Astrocyte (in vitro differentiated cells and primary cell): Measurements from ENCODE around the gene MAPK8IP1. TPM values are rescaled to one million over a fixed set of nuclear protein-coding genes. Genes with fewer than 3 reads are reported as not detected.

Source experiments
- DNase-seq: peaks from one replicate; pipeline ENCODE4 v3.0.0-alpha.2; 2010; ENCODE audit warnings: low read depth
- FAIRE-seq: peaks from 2 replicates; lab custom pipeline; 2011; peaks lifted over from hg19 to GRCh38; lab: Jason Lieb, UNC
- H2AFZ ChIP-seq: 2 replicates; pipeline ENCODE4 v1.6.0; 2012; ENCODE audit warnings: low read depth, low read length, inconsistent platforms
- H3K27ac ChIP-seq: 2 replicates; pipeline ENCODE4 v1.5.1; 2011; ENCODE audit warnings: low read depth, low read length, inconsistent platforms
- H3K27me3 ChIP-seq: 2 replicates; pipeline ENCODE4 v1.6.0; 2011; ENCODE audit warnings: low read length, inconsistent platforms; ENCODE audit not compliant: insufficient read depth
- H3K36me3 ChIP-seq: 2 replicates; pipeline ENCODE4 v1.5.1; 2011; ENCODE audit warnings: low read length, inconsistent platforms; ENCODE audit not compliant: insufficient read depth
- H3K4me1 ChIP-seq: 2 replicates; pipeline ENCODE4 v1.5.1; 2011; ENCODE audit warnings: low read length, inconsistent platforms; ENCODE audit not compliant: insufficient read depth
- H3K4me2 ChIP-seq: 2 replicates; pipeline ENCODE4 v1.6.0; 2012; ENCODE audit warnings: low read length, inconsistent platforms
- H3K4me3 ChIP-seq: 2 replicates; pipeline ENCODE4 v1.5.1; 2011; ENCODE audit warnings: low read depth, mild to moderate bottlenecking, low read length, inconsistent platforms; ENCODE audit not compliant: insufficient read depth
- H3K79me2 ChIP-seq: 2 replicates; pipeline ENCODE4 v1.6.0; 2012; ENCODE audit warnings: mild to moderate bottlenecking, low read length, inconsistent platforms; ENCODE audit not compliant: insufficient read depth
- H3K9ac ChIP-seq: 2 replicates; pipeline ENCODE4 v1.6.0; 2012; ENCODE audit warnings: mild to moderate bottlenecking, low read length, inconsistent platforms
- H3K9me3 ChIP-seq: 2 replicates; pipeline ENCODE4 v1.5.1; 2012; ENCODE audit warnings: low read depth, mild to moderate bottlenecking, low read length, inconsistent platforms; ENCODE audit not compliant: insufficient read depth
- H4K20me1 ChIP-seq: 2 replicates; pipeline ENCODE4 v1.6.0; 2012; ENCODE audit warnings: low read length, inconsistent platforms; ENCODE audit not compliant: insufficient read depth
- H3K27ac Mint-ChIP-seq: one replicate; pipeline ENCODE4 v1.8.0; 2021; ENCODE audit warnings: mild to moderate bottlenecking, mixed read lengths; ENCODE audit not compliant: unreplicated experiment
- H3K27me3 Mint-ChIP-seq: one replicate; pipeline ENCODE4 v1.8.0; 2021; ENCODE audit warnings: low read depth, mixed read lengths; ENCODE audit not compliant: unreplicated experiment
- H3K36me3 Mint-ChIP-seq: one replicate; pipeline ENCODE4 v1.8.0; 2021; ENCODE audit warnings: low read depth, mixed read lengths; ENCODE audit not compliant: unreplicated experiment
- H3K4me1 Mint-ChIP-seq: one replicate; pipeline ENCODE4 v1.8.0; 2021; ENCODE audit warnings: low read depth, mixed read lengths; ENCODE audit not compliant: unreplicated experiment
- H3K4me3 Mint-ChIP-seq: one replicate; pipeline ENCODE4 v1.8.0; 2021; ENCODE audit warnings: mild to moderate bottlenecking, moderate library complexity, mixed read lengths; ENCODE audit not compliant: unreplicated experiment
- H3K9me3 Mint-ChIP-seq: one replicate; pipeline ENCODE4 v1.8.0; 2021; ENCODE audit warnings: mild to moderate bottlenecking, mixed read lengths; ENCODE audit not compliant: unreplicated experiment
- CTCF ChIP-seq: IDR thresholded peaks from 2 replicates; pipeline ENCODE4 v1.5.1; 2011; ENCODE audit warnings: low read depth, mild to moderate bottlenecking, inconsistent platforms, low read length, moderate library complexity; ENCODE audit not compliant: insufficient read depth
- EZH2 ChIP-seq: IDR thresholded peaks from 2 replicates; pipeline ENCODE4 v1.6.1; 2012; ENCODE audit warnings: mild to moderate bottlenecking, low read length, inconsistent platforms; ENCODE audit not compliant: insufficient read depth
- total RNA-seq: library from RNA; stranded (reverse); gene quantifications from 2 replicates; pipeline ENCODE4 v1.2.1, GENCODE V29; 2021

MAPK8IP1 gene
- total RNA-seq, 1 donor from 2014 or later, result 14.7 TPM

- Histone ChIP-seq H2AFZ (no peak overlapping the region), H3K9me3 (no peaks in the 10 kb centered on the region), H3K4me1 (peaks cover 13% of the 10 kb centered on the region), H4K20me1 (peaks cover 43% of the 10 kb centered on the region), H3K4me2 (no peak overlapping the region), H3K27me3 (no peaks in the 10 kb centered on the region), H3K27ac (no peak overlapping the region), H3K79me2 (no peaks in the 10 kb centered on the region), H3K36me3 (peaks cover 9% of the 10 kb centered on the region), H3K4me3 (no peak overlapping the region), H3K9ac (no peak overlapping the region)
- Mint-ChIP-seq H3K4me3 (no peak overlapping the region), H3K9me3 (peaks cover 3% of the 10 kb centered on the region), H3K27me3 (no peaks in the 10 kb centered on the region), H3K36me3 (peaks cover 32% of the 10 kb centered on the region), H3K4me1 (peaks cover 22% of the 10 kb centered on the region), H3K27ac (no peak overlapping the region)
- no peak for TF ChIP-seq CTCF
- TF ChIP-seq EZH2, result no peak
- DNase-seq, result no peak
- no peak for FAIRE-seq
Observed at GRCh38 chr11:45877845-45878244, 7.6 kb upstream of the MAPK8IP1 start.

GRCh38 chr11:45879803-45880686 is 5.4 kb upstream of the MAPK8IP1 start:
- Mint-ChIP-seq H3K36me3 (peaks cover 35% of the 10 kb centered on the region), H3K27ac (no peak overlapping the region), H3K9me3 (peaks cover 2% of the 10 kb centered on the region), H3K27me3 (peaks cover 10% of the 10 kb centered on the region), H3K4me1 (peaks cover 17% of the 10 kb centered on the region), H3K4me3 (no peak overlapping the region)
- no peak overlapping the region for H2AFZ ChIP-seq
- no peak for FAIRE-seq
- no peak overlapping the region for H3K4me3 ChIP-seq
- no peaks in the 10 kb centered on the region for H3K9me3 ChIP-seq
- H3K9ac ChIP-seq, result no peak overlapping the region
- peak; percentile 19 for DNase-seq
- H3K4me2 ChIP-seq, result no peak overlapping the region
- peaks cover 45% of the 10 kb centered on the region for H4K20me1 ChIP-seq
- no peak for TF ChIP-seq EZH2
- H3K79me2 ChIP-seq, result no peaks in the 10 kb centered on the region
- no peaks in the 10 kb centered on the region for H3K27me3 ChIP-seq
- no peak overlapping the region for H3K27ac ChIP-seq
- peaks cover 5% of the 10 kb centered on the region for H3K4me1 ChIP-seq
- peaks cover 7% of the 10 kb centered on the region for H3K36me3 ChIP-seq

GRCh38 chr11:45880772-45881570 is 4.5 kb upstream of the MAPK8IP1 start:
- Mint-ChIP-seq H3K27ac (no peak overlapping the region), H3K36me3 (peaks cover 36% of the 10 kb centered on the region), H3K4me3 (no peak overlapping the region), H3K27me3 (peaks cover 10% of the 10 kb centered on the region), H3K9me3 (no peaks in the 10 kb centered on the region), H3K4me1 (peaks cover 17% of the 10 kb centered on the region)
- Histone ChIP-seq H3K79me2 (no peaks in the 10 kb centered on the region), H3K27me3 (peaks cover 1% of the 10 kb centered on the region), H3K4me3 (no peak overlapping the region), H3K9ac (no peak overlapping the region), H3K4me1 (peaks cover 9% of the 10 kb centered on the region), H4K20me1 (peaks cover 48% of the 10 kb centered on the region), H3K4me2 (no peak overlapping the region), H3K36me3 (peaks cover 7% of the 10 kb centered on the region), H2AFZ (no peak overlapping the region), H3K27ac (no peak overlapping the region), H3K9me3 (no peaks in the 10 kb centered on the region)
- FAIRE-seq, result no peak
- no peak for DNase-seq
- TF ChIP-seq EZH2, result no peak
- no peak for TF ChIP-seq CTCF
